ENCODE data around the gene SOCS4. TPM values are rescaled to one million over a fixed set of nuclear protein-coding genes. Genes with fewer than 3 reads are reported as not detected.
"Not testable (repeated sequence)": the region's sequence is repeated elsewhere in the genome, so short reads cannot be mapped to it uniquely, and the experiment has no call there.

The SOCS4 gene
- total RNA-seq, 2 experiments from 2014 or later = 26.7 to 36.5 TPM

- DNase-seq (no peak), ATAC-seq (no peak)
- POLR2A ChIA-PET = interaction anchor here (0.7 to 3.7 kb wide), 5 partner anchors 9 to 327 kb away, joined by 3 to 82 read pairs (median 12); partner anchors contain the start of genes DLGAP5 and MAPK1IP1L
- peaks cover 52% of the 10 kb centered on the region for H3K4me1 Mint-ChIP-seq (ENCODE audit: low read depth)
- H3K36me3 Mint-ChIP-seq (ENCODE audit: low read depth) = peaks cover 38% of the 10 kb centered on the region
- peak overlapping the region; percentile 96 for H3K4me3 Mint-ChIP-seq
- no peaks in the 10 kb centered on the region for H3K27me3 Mint-ChIP-seq (ENCODE audit: low read depth)
- H3K9me3 Mint-ChIP-seq (ENCODE audit: insufficient read depth) = no peaks in the 10 kb centered on the region
- H3K27ac Mint-ChIP-seq = peak overlapping the region; percentile 96
- CTCF ChIA-PET = interaction anchor here (1.1 to 8.5 kb wide), 2 partner anchors 10 to 23 kb away, joined by 3 to 68 read pairs; partner anchors contain the start of gene MAPK1IP1L
Observed at GRCh38 chr14:55028066-55028465, 1.0 kb downstream of the SOCS4 start.

GRCh38 chr14:55028476-55028875, 1.4 kb downstream of the SOCS4 start:
- H3K27ac Mint-ChIP-seq = peak overlapping the region; percentile 96
- peak overlapping the region; percentile 96 for H3K4me3 Mint-ChIP-seq
- peaks cover 50% of the 10 kb centered on the region for H3K4me1 Mint-ChIP-seq (ENCODE audit: low read depth)
- H3K9me3 Mint-ChIP-seq (ENCODE audit: insufficient read depth) = no peaks in the 10 kb centered on the region
- H3K36me3 Mint-ChIP-seq (ENCODE audit: low read depth) = peaks cover 36% of the 10 kb centered on the region
- ATAC-seq = no peak
- no peaks in the 10 kb centered on the region for H3K27me3 Mint-ChIP-seq (ENCODE audit: low read depth)
- POLR2A ChIA-PET = interaction anchor here (0.7 to 3.7 kb wide), 4 partner anchors 9 to 327 kb away, joined by 3 to 82 read pairs (median 16); partner anchors contain the start of gene MAPK1IP1L
- DNase-seq = no peak
- CTCF ChIA-PET = interaction anchor here (1.1 to 8.5 kb wide), 2 partner anchors 10 to 23 kb away, joined by 3 to 68 read pairs; partner anchors contain the start of gene MAPK1IP1L

GRCh38 chr14:55031190-55031589, 4.2 kb downstream of the SOCS4 start:
- Mint-ChIP-seq H3K27me3 (ENCODE audit: low read depth) (no peaks in the 10 kb centered on the region), H3K27ac (no peak overlapping the region), H3K4me3 (no peak overlapping the region), H3K4me1 (ENCODE audit: low read depth) (peaks cover 35% of the 10 kb centered on the region), H3K9me3 (ENCODE audit: insufficient read depth) (no peaks in the 10 kb centered on the region), H3K36me3 (ENCODE audit: low read depth) (peaks cover 35% of the 10 kb centered on the region)
- no peak for ATAC-seq
- ChIA-PET POLR2A (interaction anchor here (0.7 to 3.2 kb wide), 2 partner anchors 20 to 146 kb away, joined by 3 to 19 read pairs; partner anchors contain the start of gene MAPK1IP1L), CTCF (interaction anchor here (0.7 to 8.5 kb wide), 3 partner anchors 13 to 20 kb away, joined by 3 to 68 read pairs (median 3); partner anchors contain the start of gene MAPK1IP1L)
- DNase-seq = no peak

- POLR2A ChIA-PET = interaction anchor here (1.3 to 2.2 kb wide), 2 partner anchors 9 to 11 kb away, joined by 6 to 16 read pairs; partner anchors contain the start of genes SOCS4 and WDHD1
- DNase-seq; ATAC-seq; H3K9me3 Mint-ChIP-seq (ENCODE audit: insufficient read depth); H3K4me1 Mint-ChIP-seq (ENCODE audit: low read depth); H3K27me3 Mint-ChIP-seq (ENCODE audit: low read depth); H3K4me3 Mint-ChIP-seq: not testable (repeated sequence)
- peak overlapping the region; percentile 52 for H3K27ac Mint-ChIP-seq
- H3K36me3 Mint-ChIP-seq (ENCODE audit: low read depth) = peaks cover 54% of the 10 kb centered on the region
- CTCF ChIA-PET = interaction anchor here (0.8 to 2.8 kb wide), 3 partner anchors 9 to 13 kb away, joined by 3 to 10 read pairs (median 5); partner anchors contain the start of genes MAPK1IP1L, SOCS4 and WDHD1
Observed at GRCh38 chr14:55037995-55038394, 11.0 kb downstream of the SOCS4 start.

- ATAC-seq (no peak), DNase-seq (no peak)
- Mint-ChIP-seq H3K27ac (no peak overlapping the region), H3K9me3 (ENCODE audit: insufficient read depth) (peaks cover 5% of the 10 kb centered on the region), H3K36me3 (ENCODE audit: low read depth) (peaks cover 58% of the 10 kb centered on the region), H3K4me1 (ENCODE audit: low read depth) (no peaks in the 10 kb centered on the region), H3K27me3 (ENCODE audit: low read depth) (no peaks in the 10 kb centered on the region), H3K4me3 (no peak overlapping the region)
- ChIA-PET POLR2A (interaction anchor here (1.3 to 2.2 kb wide), 2 partner anchors 9 to 12 kb away, joined by 6 to 16 read pairs; partner anchors contain the start of genes SOCS4 and WDHD1), CTCF (interaction anchor here (1.9 to 2.8 kb wide), 2 partner anchors 12 kb away, joined by 5 to 10 read pairs; partner anchors contain the start of genes MAPK1IP1L, SOCS4 and WDHD1)
Observed at GRCh38 chr14:55038708-55039107, 11.7 kb downstream of the SOCS4 start.

GRCh38 chr14:55043528-55043927, 16.5 kb downstream of the SOCS4 start:
- no peaks in the 10 kb centered on the region for H3K9me3 Mint-ChIP-seq (ENCODE audit: insufficient read depth)
- ChIA-PET CTCF (interaction anchor here (2.6 kb wide), 1 partner anchor 8 kb away, joined by 22 read pairs; the partner anchor contains the start of gene MAPK1IP1L), POLR2A (interaction anchor here (0.6 kb wide), 1 partner anchor 16 kb away, joined by 4 read pairs; the partner anchor contains the start of genes SOCS4 and WDHD1)
- no peak for DNase-seq
- ATAC-seq = no peak
- H3K4me3 Mint-ChIP-seq = no peak overlapping the region
- no peaks in the 10 kb centered on the region for H3K27me3 Mint-ChIP-seq (ENCODE audit: low read depth)
- H3K27ac Mint-ChIP-seq = no peak overlapping the region
- peaks cover 37% of the 10 kb centered on the region for H3K36me3 Mint-ChIP-seq (ENCODE audit: low read depth)
- H3K4me1 Mint-ChIP-seq (ENCODE audit: low read depth) = no peaks in the 10 kb centered on the region

GRCh38 chr14:55045087-55045486, 18.1 kb downstream of the SOCS4 start:
- Mint-ChIP-seq H3K9me3 (ENCODE audit: insufficient read depth) (no peaks in the 10 kb centered on the region), H3K27ac (no peak overlapping the region), H3K4me1 (ENCODE audit: low read depth) (peaks cover 3% of the 10 kb centered on the region), H3K27me3 (ENCODE audit: low read depth) (no peaks in the 10 kb centered on the region), H3K4me3 (no peak overlapping the region), H3K36me3 (ENCODE audit: low read depth) (peaks cover 23% of the 10 kb centered on the region)
- ChIA-PET POLR2A (interaction anchor here (0.6 to 4.9 kb wide), 2 partner anchors 18 to 147 kb away, joined by 6 to 27 read pairs; partner anchors contain the start of genes DLGAP5, SOCS4 and WDHD1), CTCF (interaction anchor here (0.8 to 1.5 kb wide), 4 partner anchors 14 to 478 kb away, joined by 3 to 4 read pairs (median 3); partner anchors contain the start of genes LGALS3 and SAMD4A)
- no peak for ATAC-seq
- DNase-seq = no peak

GRCh38 chr14:55047301-55048053, 20.4 kb downstream of the SOCS4 start:
- DNase-seq (no peak), ATAC-seq (no peak)
- no peak overlapping the region for H3K4me3 Mint-ChIP-seq
- no peak overlapping the region for H3K27ac Mint-ChIP-seq
- CTCF ChIA-PET = interaction anchor here (1.0 to 1.1 kb wide), 3 partner anchors 17 to 113 kb away, joined by 3 to 4 read pairs (median 3); partner anchors contain the start of gene WDHD1
- no peaks in the 10 kb centered on the region for H3K27me3 Mint-ChIP-seq (ENCODE audit: low read depth)
- H3K4me1 Mint-ChIP-seq (ENCODE audit: low read depth) = peaks cover 13% of the 10 kb centered on the region
- H3K36me3 Mint-ChIP-seq (ENCODE audit: low read depth) = peaks cover 21% of the 10 kb centered on the region
- POLR2A ChIA-PET = interaction anchor here (0.8 to 4.9 kb wide), 3 partner anchors 9 to 55 kb away, joined by 3 to 27 read pairs (median 6); partner anchors contain the start of genes SOCS4 and WDHD1
- no peaks in the 10 kb centered on the region for H3K9me3 Mint-ChIP-seq (ENCODE audit: insufficient read depth)

- H3K27ac Mint-ChIP-seq = no peak overlapping the region
- DNase-seq (no peak), ATAC-seq (no peak)
- H3K9me3 Mint-ChIP-seq (ENCODE audit: insufficient read depth) = no peaks in the 10 kb centered on the region
- POLR2A ChIA-PET = interaction anchor here (4.9 kb wide), 1 partner anchor 22 kb away, joined by 27 read pairs; the partner anchor contains the start of genes SOCS4 and WDHD1
- CTCF ChIA-PET = interaction anchor here (0.7 kb wide), 1 partner anchor 50 kb away, joined by 3 read pairs; no protein-coding TSS in a partner anchor
- peaks cover 21% of the 10 kb centered on the region for H3K36me3 Mint-ChIP-seq (ENCODE audit: low read depth)
- H3K4me3 Mint-ChIP-seq = no peak overlapping the region
- no peaks in the 10 kb centered on the region for H3K27me3 Mint-ChIP-seq (ENCODE audit: low read depth)
- H3K4me1 Mint-ChIP-seq (ENCODE audit: low read depth) = peaks cover 28% of the 10 kb centered on the region
Observed at GRCh38 chr14:55048900-55049436, 21.9 kb downstream of the SOCS4 start.

- Mint-ChIP-seq H3K27me3 (ENCODE audit: low read depth) (no peaks in the 10 kb centered on the region), H3K4me1 (ENCODE audit: low read depth) (peaks cover 39% of the 10 kb centered on the region), H3K9me3 (ENCODE audit: insufficient read depth) (no peaks in the 10 kb centered on the region), H3K36me3 (ENCODE audit: low read depth) (peaks cover 30% of the 10 kb centered on the region), H3K27ac (peak overlapping the region; percentile 84), H3K4me3 (peak overlapping the region; percentile 80)
- ATAC-seq (no peak), DNase-seq (no peak)
- CTCF ChIA-PET = interaction anchor here (0.7 to 3.0 kb wide), 39 partner anchors 9 to 340 kb away, joined by 3 to 68 read pairs (median 4); partner anchors contain the start of genes DLGAP5, SOCS4 and WDHD1
- POLR2A ChIA-PET = interaction anchor here (0.6 to 4.3 kb wide), 27 partner anchors 9 to 173 kb away, joined by 3 to 82 read pairs (median 5); partner anchors contain the start of genes DLGAP5, GCH1, SOCS4 and WDHD1
Observed at GRCh38 chr14:55051165-55051422, 24.1 kb downstream of the SOCS4 start.

All from activated CD8-positive, alpha-beta T cell treated with anti-CD3 and anti-CD28 coated beads, Interleukin-2, amount 10 ng/mL, durations not matched to agents 7 days and 5 days (primary cell).